COLO668 (cell line): ENCODE measurements around the gene CCR6.

Experiments
- DNase-seq: peaks from one replicate; lab custom pipeline; 2025; ENCODE audit not compliant: unreplicated experiment; lab: John Stamatoyannopoulos, UW

The CCR6 gene

GRCh38 chr6:167140589-167141474, 17.9 kb downstream of the CCR6 start:
- peak; percentile 4 for DNase-seq

- DNase-seq: peak; percentile 55
Measured at GRCh38 chr6:167141667-167142432, 19.0 kb downstream of the CCR6 start.

- no peak for DNase-seq
Measured at GRCh38 chr6:167142433-167142761, 19.5 kb downstream of the CCR6 start.

GRCh38 chr6:167143041-167143440, 20.1 kb downstream of the CCR6 start:
- DNase-seq: no peak

- DNase-seq: no peak
Measured at GRCh38 chr6:167145461-167145860, 22.6 kb downstream of the CCR6 start.

- DNase-seq: no peak
Measured at GRCh38 chr6:167146135-167146534, 23.2 kb downstream of the CCR6 start.

- DNase-seq: no peak
Measured at GRCh38 chr6:167146977-167147376, 24.1 kb downstream of the CCR6 start.

- DNase-seq: no peak
Measured at GRCh38 chr6:167148021-167148420, 25.1 kb downstream of the CCR6 start.

GRCh38 chr6:167148997-167149396, 26.1 kb downstream of the CCR6 start:
- no peak for DNase-seq

GRCh38 chr6:167150941-167151549, 28.1 kb downstream of the CCR6 start:
- DNase-seq: no peak

GRCh38 chr6:167151648-167152047, 28.8 kb downstream of the CCR6 start:
- no peak for DNase-seq

GRCh38 chr6:167152862-167153261, 30.0 kb downstream of the CCR6 start:
- DNase-seq: no peak

GRCh38 chr6:167153521-167153959, 30.6 kb downstream of the CCR6 start:
- DNase-seq: no peak

- no peak for DNase-seq
Measured at GRCh38 chr6:167154291-167154690, 31.4 kb downstream of the CCR6 start.

GRCh38 chr6:167154895-167155294, 32.0 kb downstream of the CCR6 start:
- DNase-seq: no peak

- DNase-seq: no peak
Measured at GRCh38 chr6:167157414-167157813, 34.5 kb downstream of the CCR6 start.

- no peak for DNase-seq
Measured at GRCh38 chr6:167157863-167158262, 35.0 kb downstream of the CCR6 start, which contains the start of gene GPR31. GPR31 (minus strand) TSS chr6:167157980; CDS start chr6:167157831, 149 bp downstream.

GRCh38 chr6:167161851-167162467, 39.1 kb downstream of the CCR6 start:
- no peak for DNase-seq

GRCh38 chr6:167162591-167162990, 39.7 kb downstream of the CCR6 start:
- DNase-seq: no peak

GRCh38 chr6:167163476-167164011, 40.6 kb downstream of the CCR6 start:
- DNase-seq: no peak

GRCh38 chr6:167164261-167164660, 41.4 kb downstream of the CCR6 start:
- DNase-seq: no peak
